ENCODE measurements around the gene GCK.
A peak's percentile ranks its signal among the peaks of the same experiment; 100 is the strongest.

GCK gene

GRCh38 chr7:44123190-44124003 is 65.8 kb downstream of the GCK start, which contains the start of gene POLD2:
TSS of gene POLD2 (minus strand) at chr7:44123548. CDS start at chr7:44122053, 1,495 bp downstream.
- H3F3A ChIP-seq (ENCODE audit: control insufficient read depth, insufficient read depth): peaks cover 18% of the 10 kb centered on the region
- H4K20me1 ChIP-seq (ENCODE audit: control insufficient read depth, insufficient read depth, low read depth, low read length): no peaks in the 10 kb centered on the region
- H3K4me2 ChIP-seq (ENCODE audit: low read length): peak within 1 kb of the TSS; percentile 84
- H3K4me1 ChIP-seq (ENCODE audit: control insufficient read depth, low read length): peaks cover 64% of the 10 kb centered on the region
- H3K9me2 ChIP-seq (replicated peaks; ENCODE audit: control insufficient read depth, low read length): no peaks in the 10 kb centered on the region
- H3K79me2 ChIP-seq (ENCODE audit: control insufficient read depth, low read length): peaks cover 51% of the 10 kb centered on the region
- H3K27ac ChIP-seq (ENCODE audit: low read depth, low read length): peak within 1 kb of the TSS; percentile 44
- no peaks in the 10 kb centered on the region for H3K27me3 ChIP-seq (ENCODE audit: control insufficient read depth, low read length)
- peak within 1 kb of the TSS; percentile 78 for H3K4me3 ChIP-seq (ENCODE audit: low read length)
- H3K36me3 ChIP-seq (ENCODE audit: control insufficient read depth, low read length): peaks cover 41% of the 10 kb centered on the region
- TF ChIP-seq CTCF (IDR thresholded peaks at IDR 0.05; ENCODE audit: low read depth, low read length, poor library complexity, severe bottlenecking) (no peak), EZH2phosphoT487 (IDR thresholded peaks at IDR 0.05; ENCODE audit: borderline replicate concordance, low read length) (no peak)
- H3K9me3 ChIP-seq (ENCODE audit: control insufficient read depth, insufficient read depth, low read length): no peaks in the 10 kb centered on the region

GRCh38 chr7:44122529-44122928 is 66.7 kb downstream of the GCK start:
- Histone ChIP-seq H3K27me3 (ENCODE audit: control insufficient read depth, low read length) (no peaks in the 10 kb centered on the region), H3K4me1 (ENCODE audit: control insufficient read depth, low read length) (peaks cover 56% of the 10 kb centered on the region), H3K79me2 (ENCODE audit: control insufficient read depth, low read length) (peaks cover 56% of the 10 kb centered on the region), H3F3A (ENCODE audit: control insufficient read depth, insufficient read depth) (peaks cover 13% of the 10 kb centered on the region), H3K27ac (ENCODE audit: low read depth, low read length) (peak overlapping the region; percentile 44), H3K9me3 (ENCODE audit: control insufficient read depth, insufficient read depth, low read length) (no peaks in the 10 kb centered on the region), H4K20me1 (ENCODE audit: control insufficient read depth, insufficient read depth, low read depth, low read length) (no peaks in the 10 kb centered on the region), H3K4me3 (ENCODE audit: low read length) (peak overlapping the region; percentile 78), H3K36me3 (ENCODE audit: control insufficient read depth, low read length) (peaks cover 49% of the 10 kb centered on the region), H3K9me2 (replicated peaks; ENCODE audit: control insufficient read depth, low read length) (no peaks in the 10 kb centered on the region), H3K4me2 (ENCODE audit: low read length) (peak overlapping the region; percentile 84)
- TF ChIP-seq CTCF (IDR thresholded peaks at IDR 0.05; ENCODE audit: low read depth, low read length, poor library complexity, severe bottlenecking) (no peak), EZH2phosphoT487 (IDR thresholded peaks at IDR 0.05; ENCODE audit: borderline replicate concordance, low read length) (no peak)

GRCh38 chr7:44121761-44122420 is 67.3 kb downstream of the GCK start:
- Histone ChIP-seq H3F3A (ENCODE audit: control insufficient read depth, insufficient read depth) (peaks cover 9% of the 10 kb centered on the region), H4K20me1 (ENCODE audit: control insufficient read depth, insufficient read depth, low read depth, low read length) (no peaks in the 10 kb centered on the region), H3K9me2 (replicated peaks; ENCODE audit: control insufficient read depth, low read length) (no peaks in the 10 kb centered on the region), H3K36me3 (ENCODE audit: control insufficient read depth, low read length) (peaks cover 55% of the 10 kb centered on the region), H3K4me3 (ENCODE audit: low read length) (peak overlapping the region; percentile 78), H3K79me2 (ENCODE audit: control insufficient read depth, low read length) (peaks cover 60% of the 10 kb centered on the region), H3K27me3 (ENCODE audit: control insufficient read depth, low read length) (no peaks in the 10 kb centered on the region), H3K4me1 (ENCODE audit: control insufficient read depth, low read length) (peaks cover 49% of the 10 kb centered on the region), H3K9me3 (ENCODE audit: control insufficient read depth, insufficient read depth, low read length) (no peaks in the 10 kb centered on the region), H3K4me2 (ENCODE audit: low read length) (peak overlapping the region; percentile 84), H3K27ac (ENCODE audit: low read depth, low read length) (no peak overlapping the region)
- TF ChIP-seq CTCF (IDR thresholded peaks at IDR 0.05; ENCODE audit: low read depth, low read length, poor library complexity, severe bottlenecking) (no peak), EZH2phosphoT487 (IDR thresholded peaks at IDR 0.05; ENCODE audit: borderline replicate concordance, low read length) (no peak)
